Tibial nerve (tissue), 4 donors: ENCODE results near the gene POLK.

Experiments used
- CTCF ChIP-seq, 5 experiments: fragments of 200-600 bp in 3 of 5; fragments of 450-650 bp in 2 of 5; sonication (generic) in 3 of 5; IDR thresholded peaks; one replicate each; pipeline ENCODE4 v1.5.1; 2016 to 2019; ENCODE audit warnings: antibody characterized with exemption in 5 of 5, mild to moderate bottlenecking in 3 of 5, moderate library complexity in 2 of 5
- EP300 ChIP-seq, 2 donors: sonication (generic); formaldehyde crosslinking; IDR thresholded peaks; one replicate each; pipeline ENCODE4 v1.6.1; 2017; ENCODE audit warnings: antibody characterized with exemption in 2 of 2, mild to moderate bottlenecking in 1 of 2

GRCh38 chr5:75623846-75624245 lies 112.2 kb downstream of the POLK start:
- TF ChIP-seq CTCF (IDR thresholded peaks at IDR 0.05) = no peak
- TF ChIP-seq EP300 (IDR thresholded peaks at IDR 0.05) = no peak
